Measurements from ENCODE around the gene PCDH9. TPM values are rescaled to one million over a fixed set of nuclear protein-coding genes. Genes with fewer than 3 reads are reported as not detected.

Gene PCDH9
- total and polyA plus RNA-seq, 5 experiments from 2014 or later = 0.04 to 1.7 (median 0.35) TPM

- no peaks in the 10 kb centered on the region for H3K4me1 Mint-ChIP-seq
- POLR2A ChIA-PET = no interaction called here
- H3K27ac Mint-ChIP-seq = no peak overlapping the region
- DNase-seq (no peak), ATAC-seq (no peak)
- H3K4me3 Mint-ChIP-seq = no peak overlapping the region
- no peaks in the 10 kb centered on the region for H3K27me3 Mint-ChIP-seq
- H3K36me3 Mint-ChIP-seq = no peaks in the 10 kb centered on the region
- H3K9me3 Mint-ChIP-seq = peaks cover 0 to 7% (median 0%) of the 10 kb centered on the region in 9 donors
Measured at GRCh38 chr13:67128136-67128535, 102.0 kb downstream of the PCDH9 start.

GRCh38 chr13:67125681-67126080, 104.5 kb downstream of the PCDH9 start:
- H3K27me3 Mint-ChIP-seq = no peaks in the 10 kb centered on the region
- no peak overlapping the region for H3K27ac Mint-ChIP-seq
- ATAC-seq (no peak), DNase-seq (no peak)
- no peak overlapping the region for H3K4me3 Mint-ChIP-seq
- H3K9me3 Mint-ChIP-seq = peaks cover 0 to 7% (median 0%) of the 10 kb centered on the region in 9 donors
- POLR2A ChIA-PET = no interaction called here
- H3K4me1 Mint-ChIP-seq = no peaks in the 10 kb centered on the region
- no peaks in the 10 kb centered on the region for H3K36me3 Mint-ChIP-seq

GRCh38 chr13:67123165-67123564, 107.0 kb downstream of the PCDH9 start:
- Mint-ChIP-seq H3K36me3 (no peaks in the 10 kb centered on the region), H3K4me3 (no peak overlapping the region), H3K4me1 (no peaks in the 10 kb centered on the region), H3K27ac (no peak overlapping the region), H3K9me3 (no peaks in the 10 kb centered on the region), H3K27me3 (no peaks in the 10 kb centered on the region)
- DNase-seq (no peak), ATAC-seq (no peak)
- POLR2A ChIA-PET = no interaction called here

GRCh38 chr13:67122251-67122650, 107.9 kb downstream of the PCDH9 start:
- no peak overlapping the region for H3K4me3 Mint-ChIP-seq
- no peak for ATAC-seq
- no peaks in the 10 kb centered on the region for H3K9me3 Mint-ChIP-seq
- H3K27me3 Mint-ChIP-seq = no peaks in the 10 kb centered on the region
- POLR2A ChIA-PET = no interaction called here
- H3K27ac Mint-ChIP-seq = no peak overlapping the region
- H3K36me3 Mint-ChIP-seq = no peaks in the 10 kb centered on the region
- DNase-seq = no peak
- H3K4me1 Mint-ChIP-seq = no peaks in the 10 kb centered on the region

- Mint-ChIP-seq H3K4me1 (no peaks in the 10 kb centered on the region), H3K4me3 (no peak overlapping the region), H3K36me3 (no peaks in the 10 kb centered on the region), H3K9me3 (no peaks in the 10 kb centered on the region), H3K27ac (no peak overlapping the region), H3K27me3 (no peaks in the 10 kb centered on the region)
- ATAC-seq (no peak), DNase-seq (no peak)
- POLR2A ChIA-PET = no interaction called here
Measured at GRCh38 chr13:67120872-67121531, 109.1 kb downstream of the PCDH9 start.

GRCh38 chr13:67119481-67119894, 110.6 kb downstream of the PCDH9 start:
- no peaks in the 10 kb centered on the region for H3K27me3 Mint-ChIP-seq
- H3K27ac Mint-ChIP-seq = no peak overlapping the region
- no peaks in the 10 kb centered on the region for H3K9me3 Mint-ChIP-seq
- H3K36me3 Mint-ChIP-seq = no peaks in the 10 kb centered on the region
- no peaks in the 10 kb centered on the region for H3K4me1 Mint-ChIP-seq
- ATAC-seq (no peak), DNase-seq (no peak)
- no peak overlapping the region for H3K4me3 Mint-ChIP-seq
- POLR2A ChIA-PET = no interaction called here

DNA sequence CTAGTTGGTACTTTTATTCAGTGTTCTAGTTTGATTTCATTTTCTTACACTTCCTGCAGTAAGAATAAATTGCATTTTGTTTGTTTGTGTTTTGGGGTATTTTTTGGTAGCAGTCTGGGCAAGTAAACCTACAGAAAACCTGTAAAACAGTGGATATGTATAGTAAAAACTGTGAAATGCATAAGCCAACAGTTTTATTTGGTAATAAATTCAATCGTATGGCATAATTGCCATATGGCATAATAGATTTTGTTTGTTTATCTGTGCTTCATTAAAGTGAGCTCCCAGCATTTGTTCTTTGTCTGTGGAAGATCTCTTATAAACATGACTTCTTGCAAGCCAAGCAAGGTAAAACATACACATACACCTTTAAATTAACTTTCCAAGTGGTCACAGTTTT, 111.9 kb downstream of the PCDH9 start:
- Mint-ChIP-seq H3K4me3 (no peak overlapping the region), H3K36me3 (no peaks in the 10 kb centered on the region), H3K27me3 (no peaks in the 10 kb centered on the region), H3K9me3 (no peaks in the 10 kb centered on the region), H3K27ac (no peak overlapping the region), H3K4me1 (no peaks in the 10 kb centered on the region)
- no peak for DNase-seq
- POLR2A ChIA-PET = no interaction called here
- ATAC-seq = no peak

- DNase-seq (no peak), ATAC-seq (no peak)
- H3K9me3 Mint-ChIP-seq = no peaks in the 10 kb centered on the region
- POLR2A ChIA-PET = no interaction called here
- H3K27ac Mint-ChIP-seq = no peak overlapping the region
- no peaks in the 10 kb centered on the region for H3K27me3 Mint-ChIP-seq
- H3K4me1 Mint-ChIP-seq = no peaks in the 10 kb centered on the region
- no peak overlapping the region for H3K4me3 Mint-ChIP-seq
- H3K36me3 Mint-ChIP-seq = no peaks in the 10 kb centered on the region
Measured at GRCh38 chr13:67117010-67117550, 113.1 kb downstream of the PCDH9 start.

DNA sequence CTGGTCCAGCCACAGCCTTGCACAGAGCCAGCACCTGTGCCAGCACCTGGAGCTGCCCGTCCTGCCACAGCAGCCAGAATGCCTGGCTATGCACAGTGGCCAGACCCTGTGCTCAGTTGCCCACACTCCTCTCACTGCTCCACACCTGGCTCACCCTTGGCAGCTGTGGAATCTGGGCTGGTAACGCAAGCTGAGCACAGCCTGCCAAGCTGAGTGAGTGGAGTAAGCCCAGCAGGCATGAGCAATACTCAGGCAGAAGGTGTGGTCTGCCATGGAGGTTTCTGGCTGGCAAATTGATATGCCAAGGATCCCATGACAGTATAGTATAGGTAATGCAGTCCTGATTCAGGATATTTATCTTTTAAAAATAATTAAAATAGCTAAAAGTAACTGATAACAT, 122.2 kb downstream of the PCDH9 start:
- DNase-seq = no peak
- Mint-ChIP-seq H3K36me3 (no peaks in the 10 kb centered on the region), H3K27me3 (no peaks in the 10 kb centered on the region), H3K9me3 (peaks cover 0 to 2% (median 0%) of the 10 kb centered on the region in 9 donors), H3K27ac (no peak overlapping the region), H3K4me3 (no peak overlapping the region), H3K4me1 (no peaks in the 10 kb centered on the region)
- POLR2A ChIA-PET = no interaction called here
- ATAC-seq = no peak

- no peaks in the 10 kb centered on the region for H3K27me3 Mint-ChIP-seq
- H3K4me1 Mint-ChIP-seq = no peaks in the 10 kb centered on the region
- peaks cover 0 to 2% (median 0%) of the 10 kb centered on the region in 9 donors for H3K9me3 Mint-ChIP-seq
- POLR2A ChIA-PET = no interaction called here
- ATAC-seq = no peak
- no peaks in the 10 kb centered on the region for H3K36me3 Mint-ChIP-seq
- DNase-seq = no peak
- no peak overlapping the region for H3K27ac Mint-ChIP-seq
- no peak overlapping the region for H3K4me3 Mint-ChIP-seq
Measured at GRCh38 chr13:67106502-67107057, 123.6 kb downstream of the PCDH9 start.

DNA sequence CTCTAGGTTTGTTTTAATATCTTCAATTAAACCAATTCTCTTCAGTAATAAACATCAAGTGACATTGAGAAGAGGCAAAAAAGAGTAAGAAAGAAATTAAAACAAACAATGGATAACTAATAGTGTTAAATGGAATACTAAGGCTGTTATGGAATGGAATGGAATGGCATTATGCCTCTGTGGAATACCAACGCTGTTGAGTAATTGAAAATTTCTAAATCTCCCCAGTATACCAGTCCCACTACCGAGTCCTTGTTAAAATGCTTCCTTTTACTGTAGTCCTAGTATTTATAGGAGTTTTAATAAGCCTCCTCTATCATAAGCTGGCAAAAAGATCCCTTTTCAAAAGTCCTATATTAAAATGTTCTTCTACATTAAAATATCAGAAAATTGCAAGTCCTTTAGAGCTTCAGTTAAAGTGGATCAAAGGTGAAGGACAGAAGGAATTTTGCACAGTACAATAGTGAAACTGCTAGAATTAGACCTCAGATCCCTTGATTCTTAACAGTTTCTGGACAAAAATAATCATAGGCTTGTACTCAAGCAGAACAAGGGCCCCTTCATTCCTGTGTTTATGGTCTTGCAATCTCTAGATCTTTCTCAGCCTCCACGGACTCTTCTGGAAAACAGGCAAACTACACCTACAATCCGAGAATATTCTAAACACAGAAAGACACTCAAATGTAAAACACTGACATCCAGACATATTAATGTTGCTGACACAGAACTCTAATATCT, 128.2 kb downstream of the PCDH9 start:
- Mint-ChIP-seq H3K27me3 (no peaks in the 10 kb centered on the region), H3K27ac (no peak overlapping the region), H3K4me1 (no peaks in the 10 kb centered on the region), H3K36me3 (no peaks in the 10 kb centered on the region), H3K4me3 (no peak overlapping the region), H3K9me3 (no peaks in the 10 kb centered on the region)
- POLR2A ChIA-PET = no interaction called here
- DNase-seq (no peak), ATAC-seq (no peak)

DNA sequence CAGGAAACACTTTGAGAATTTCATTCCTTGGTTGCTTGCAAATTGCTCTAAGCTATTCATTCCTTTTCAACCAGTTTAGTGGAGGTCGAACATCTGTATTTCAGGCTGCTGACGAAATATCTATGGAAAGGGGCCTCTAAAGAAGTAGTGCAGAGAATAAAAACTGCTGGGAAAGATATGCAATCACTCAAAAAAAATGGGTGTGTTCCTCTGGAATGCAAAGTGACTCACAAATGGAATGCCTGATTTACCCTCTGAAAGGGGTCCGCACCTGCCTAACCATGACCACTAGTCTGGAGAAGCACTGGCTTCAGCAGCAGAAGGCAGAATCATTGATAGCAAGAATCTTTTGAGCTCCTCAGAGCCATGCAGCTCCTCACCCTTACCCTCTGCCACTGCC, 129.4 kb downstream of the PCDH9 start:
- no peak overlapping the region for H3K4me3 Mint-ChIP-seq
- ATAC-seq (no peak), DNase-seq (no peak)
- no peaks in the 10 kb centered on the region for H3K27me3 Mint-ChIP-seq
- POLR2A ChIA-PET = no interaction called here
- no peaks in the 10 kb centered on the region for H3K9me3 Mint-ChIP-seq
- H3K36me3 Mint-ChIP-seq = no peaks in the 10 kb centered on the region
- H3K27ac Mint-ChIP-seq = no peak overlapping the region
- H3K4me1 Mint-ChIP-seq = no peaks in the 10 kb centered on the region

- POLR2A ChIA-PET = no interaction called here
- no peak overlapping the region for H3K27ac Mint-ChIP-seq
- no peaks in the 10 kb centered on the region for H3K36me3 Mint-ChIP-seq
- ATAC-seq (no peak), DNase-seq (no peak)
- H3K4me3 Mint-ChIP-seq = no peak overlapping the region
- peaks cover 0 to 1% (median 0%) of the 10 kb centered on the region in 5 donors for H3K27me3 Mint-ChIP-seq
- H3K9me3 Mint-ChIP-seq = no peaks in the 10 kb centered on the region
- no peaks in the 10 kb centered on the region for H3K4me1 Mint-ChIP-seq
Measured at GRCh38 chr13:67099494-67099893, 130.6 kb downstream of the PCDH9 start.

Data from naive thymus-derived CD8-positive, alpha-beta T cell (primary cell).